Fibroblast of villous mesenchyme (primary cell): Measurements from ENCODE around the gene CDH20. TPM values are rescaled to one million over a fixed set of nuclear protein-coding genes. Genes with fewer than 3 reads are reported as not detected.

Source experiments
- DNase-seq: peaks from one replicate; pipeline ENCODE4 v3.0.0-alpha.2; 2010; ENCODE audit warnings: low read depth
- H3K4me3 ChIP-seq: 2 replicates; pipeline ENCODE4 v1.5.1; 2011; ENCODE audit warnings: low read depth, mild to moderate bottlenecking, low read length
- total RNA-seq: library from RNA; depleted of rRNA; stranded (reverse); fragments of >200 nt; gene quantifications from 2 replicates; pipeline ENCODE4 v1.2.3, GENCODE V29; 2012
- TF ChIP-seq, protein P1 (sequence below): IDR thresholded peaks from 2 replicates; pipeline ENCODE4 v1.5.1; 2012; ENCODE audit warnings: low read depth, mild to moderate bottlenecking, low read length; ENCODE audit not compliant: insufficient read depth

Gene CDH20
- total RNA-seq, 1 donor = under 0.01 TPM

- TF ChIP-seq, protein P1, sequence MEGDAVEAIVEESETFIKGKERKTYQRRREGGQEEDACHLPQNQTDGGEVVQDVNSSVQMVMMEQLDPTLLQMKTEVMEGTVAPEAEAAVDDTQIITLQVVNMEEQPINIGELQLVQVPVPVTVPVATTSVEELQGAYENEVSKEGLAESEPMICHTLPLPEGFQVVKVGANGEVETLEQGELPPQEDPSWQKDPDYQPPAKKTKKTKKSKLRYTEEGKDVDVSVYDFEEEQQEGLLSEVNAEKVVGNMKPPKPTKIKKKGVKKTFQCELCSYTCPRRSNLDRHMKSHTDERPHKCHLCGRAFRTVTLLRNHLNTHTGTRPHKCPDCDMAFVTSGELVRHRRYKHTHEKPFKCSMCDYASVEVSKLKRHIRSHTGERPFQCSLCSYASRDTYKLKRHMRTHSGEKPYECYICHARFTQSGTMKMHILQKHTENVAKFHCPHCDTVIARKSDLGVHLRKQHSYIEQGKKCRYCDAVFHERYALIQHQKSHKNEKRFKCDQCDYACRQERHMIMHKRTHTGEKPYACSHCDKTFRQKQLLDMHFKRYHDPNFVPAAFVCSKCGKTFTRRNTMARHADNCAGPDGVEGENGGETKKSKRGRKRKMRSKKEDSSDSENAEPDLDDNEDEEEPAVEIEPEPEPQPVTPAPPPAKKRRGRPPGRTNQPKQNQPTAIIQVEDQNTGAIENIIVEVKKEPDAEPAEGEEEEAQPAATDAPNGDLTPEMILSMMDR = no peak
- DNase-seq = no peak
- peak overlapping the region; percentile 2 for H3K4me3 ChIP-seq
Measured at GRCh38 chr18:61333746-61334490, 688 bp downstream of the CDH20 start.

DNA sequence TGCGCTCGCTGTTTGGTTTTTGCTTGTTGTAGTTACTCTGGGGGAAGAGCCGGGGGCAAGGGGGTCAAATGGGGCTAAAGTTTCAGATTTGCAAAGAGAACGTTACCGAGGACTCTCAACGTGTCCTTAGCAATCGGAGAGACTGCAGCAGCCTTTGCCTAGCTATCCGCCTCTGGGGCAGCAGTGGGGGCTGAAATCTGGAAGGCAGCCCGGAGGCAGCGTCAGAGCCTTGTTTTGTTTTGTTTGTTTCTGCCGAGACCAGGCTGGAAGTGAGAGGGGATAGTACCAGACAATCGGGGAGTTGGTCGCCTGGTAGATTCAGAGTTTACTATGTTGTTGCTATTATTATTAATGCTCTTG, 1.2 kb downstream of the CDH20 start:
- H3K4me3 ChIP-seq = no peak overlapping the region
- TF ChIP-seq, protein P1 = no peak
- DNase-seq = no peak

GRCh38 chr18:61334951-61335683, 1.9 kb downstream of the CDH20 start:
- TF ChIP-seq, protein P1 = no peak
- no peak for DNase-seq
- H3K4me3 ChIP-seq = no peak overlapping the region

DNA sequence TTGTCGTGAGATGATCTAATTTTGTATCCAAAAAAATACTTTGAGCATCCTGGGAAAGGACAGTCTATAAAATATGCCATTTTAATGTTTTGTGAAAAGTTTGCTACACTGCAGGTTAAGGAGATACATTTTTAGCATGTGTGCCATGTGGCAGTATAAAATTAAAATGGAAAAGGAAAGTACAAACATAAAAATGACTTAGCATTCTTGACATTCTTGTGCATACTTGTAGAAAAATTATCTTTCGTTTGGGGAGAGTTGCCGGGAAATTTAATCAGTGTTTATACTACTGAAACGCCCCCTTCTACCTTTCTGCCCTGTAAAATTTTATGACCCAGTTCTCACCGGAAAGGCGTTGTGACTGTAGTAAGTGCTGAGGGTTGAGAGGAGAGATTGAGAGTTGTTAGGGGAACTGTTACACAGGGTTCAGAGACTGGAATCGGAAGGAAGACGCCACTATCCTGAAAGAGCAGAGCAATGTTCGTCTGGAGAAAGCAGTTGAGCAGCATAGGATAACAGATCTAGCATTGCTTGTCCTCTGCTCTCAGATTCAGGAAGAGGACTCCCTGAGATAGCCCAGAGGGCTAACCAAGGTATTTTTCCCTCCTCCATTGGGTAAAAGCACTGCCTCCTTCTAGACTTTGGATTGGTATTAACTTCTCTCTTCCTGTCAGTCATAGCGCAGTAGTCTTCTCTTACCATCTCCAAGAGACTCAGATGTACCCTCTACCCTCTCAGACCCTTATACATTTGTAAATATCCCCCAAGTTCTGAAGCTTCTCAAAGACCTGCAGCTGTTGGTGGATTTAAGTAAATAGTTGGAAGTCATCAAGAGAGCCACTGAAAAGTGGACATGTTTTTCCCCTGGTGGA, 2.7 kb downstream of the CDH20 start:
- no peak overlapping the region for H3K4me3 ChIP-seq
- no peak for DNase-seq
- TF ChIP-seq, protein P1 = no peak

DNA sequence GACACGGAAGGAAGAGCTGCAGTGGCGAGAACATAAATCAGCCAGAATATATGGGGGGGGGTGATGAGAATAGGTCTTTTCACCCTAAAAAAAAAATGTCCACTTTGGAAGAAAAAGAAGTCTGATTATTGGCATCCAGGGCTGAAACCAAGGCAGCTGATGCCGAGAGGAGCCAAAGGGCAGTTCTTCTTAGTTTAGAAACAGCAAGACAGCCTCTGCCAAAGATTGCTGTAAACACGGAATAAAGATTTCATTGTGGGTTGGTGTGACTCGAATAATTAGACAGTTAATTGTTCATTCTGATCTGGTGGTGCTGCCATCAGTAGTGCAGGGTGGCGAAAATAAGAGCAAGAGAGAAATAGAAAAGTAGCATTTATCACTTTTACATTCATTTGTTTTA, 3.5 kb downstream of the CDH20 start:
- no peak overlapping the region for H3K4me3 ChIP-seq
- TF ChIP-seq, protein P1 = no peak
- DNase-seq = no peak

- TF ChIP-seq, protein P1 = no peak
- no peak for DNase-seq
- H3K4me3 ChIP-seq = no peak overlapping the region
Measured at GRCh38 chr18:61337527-61337926, 4.3 kb downstream of the CDH20 start.
